Activated T-helper 2 cell treated with anti-CD3 and anti-CD28 coated beads, Interferon-gamma antibody, Interleukin-2, Interleukin-4, amounts not matched to agents 10 μg/mL and 5 μg/mL and 100 μg/mL, durations not matched to agents 14 hours and 24 hours and 36 hours (primary cell): ENCODE measurements around the gene ASXL3. TPM values are rescaled to one million over a fixed set of nuclear protein-coding genes. Genes with fewer than 3 reads are reported as not detected.
A peak's percentile ranks its signal among the peaks of the same experiment; 100 is the strongest.

ENCODE experiments used
- DNase-seq: peaks from one replicate; pipeline ENCODE4 v3.0.0; 2021; ENCODE audit warnings: low spot score
- H3K27ac Mint-ChIP-seq: one replicate; pipeline ENCODE4 v1.8.0; 2021; ENCODE audit warnings: mixed read lengths
- H3K27me3 Mint-ChIP-seq: one replicate; pipeline ENCODE4 v1.8.0; 2021; ENCODE audit warnings: low read depth, mixed read lengths
- H3K36me3 Mint-ChIP-seq: one replicate; pipeline ENCODE4 v1.8.0; 2021; ENCODE audit warnings: low read depth, mixed read lengths
- H3K4me1 Mint-ChIP-seq: one replicate; pipeline ENCODE4 v1.8.0; 2021; ENCODE audit warnings: low read depth, mixed read lengths
- H3K4me3 Mint-ChIP-seq: one replicate; pipeline ENCODE4 v1.8.0; 2021; ENCODE audit warnings: low read depth, mild to moderate bottlenecking, moderate library complexity, mixed read lengths
- H3K9me3 Mint-ChIP-seq: one replicate; pipeline ENCODE4 v1.8.0; 2021; ENCODE audit warnings: mixed read lengths
- intact Hi-C: fragments of 100-400 bp; cut with micrococcal nuclease; formaldehyde crosslinking; loops from one replicate; pipeline ENCODE4 v1.15.1; 2023
- total RNA-seq: library from RNA; stranded (reverse); gene quantifications from 2 replicates; pipeline ENCODE4 v1.2.3, GENCODE V29; 2022

Gene ASXL3
- not detected in 2 replicates for total RNA-seq

DNA sequence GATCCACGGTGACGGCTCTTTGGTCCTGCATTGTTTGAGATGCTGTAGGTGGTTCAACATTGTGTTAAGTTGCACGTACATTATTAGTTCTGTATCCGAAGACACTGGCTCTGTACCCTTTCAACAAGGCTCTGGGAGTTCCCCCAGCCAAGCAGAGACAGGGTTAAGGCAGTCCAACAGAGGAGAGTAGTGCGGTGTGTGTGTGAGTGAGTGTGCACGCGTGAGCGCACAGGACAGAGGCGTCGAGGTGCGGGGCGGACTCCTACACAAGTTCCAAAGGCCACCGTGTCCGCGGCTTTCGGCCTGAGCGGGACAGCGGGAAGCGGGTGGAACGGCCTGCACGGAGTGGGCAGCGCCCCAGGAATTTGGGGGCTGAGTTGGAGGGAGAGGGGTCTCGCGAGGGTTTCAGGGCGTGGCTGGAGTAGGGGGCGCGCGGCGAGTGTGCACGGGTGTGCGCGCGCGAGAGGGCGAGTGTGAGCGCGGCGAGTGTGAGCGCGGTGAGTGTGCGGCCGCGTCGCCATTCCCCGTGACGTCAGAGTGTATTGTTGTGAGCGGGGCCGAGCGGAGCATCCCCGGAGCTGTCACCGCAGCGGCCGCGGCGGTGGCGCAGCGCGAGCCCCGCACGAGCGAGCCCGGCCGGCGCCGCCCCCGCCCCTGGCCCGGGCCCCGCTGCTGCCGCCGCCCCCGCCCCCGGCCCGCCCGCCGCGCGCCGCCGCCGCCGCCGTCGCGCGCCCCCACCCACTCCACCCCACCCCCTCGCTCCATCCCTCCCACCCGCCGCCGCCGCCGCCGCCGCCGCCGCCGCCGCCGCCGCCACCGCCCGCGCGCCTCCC, at the start of gene ASXL3:
Gene ASXL3, plus strand, starts transcription at position 535 of the 833 bp plus-strand sequence. CDS start 413 bp downstream, outside the sequence.
- no peak for DNase-seq
- Mint-ChIP-seq H3K27ac (no peak within 1 kb of the TSS), H3K4me1 (peaks cover 2% of the 10 kb centered on the region), H3K27me3 (peaks cover 14% of the 10 kb centered on the region), H3K9me3 (no peaks in the 10 kb centered on the region), H3K36me3 (no peaks in the 10 kb centered on the region), H3K4me3 (peak within 1 kb of the TSS; percentile 68)
- intact Hi-C loops, result loop anchor here (10.0 kb wide), 1 partner anchor 803 kb away; the partner anchor contains the start of gene KLHL14

GRCh38 chr18:33532978-33533377, 45.0 kb upstream of the ASXL3 start:
- intact Hi-C loops, result no loop called here
- Mint-ChIP-seq H3K9me3 (peaks cover 58% of the 10 kb centered on the region), H3K27ac (no peak overlapping the region), H3K4me3 (no peak overlapping the region), H3K36me3 (no peaks in the 10 kb centered on the region), H3K4me1 (no peaks in the 10 kb centered on the region), H3K27me3 (no peaks in the 10 kb centered on the region)
- no peak for DNase-seq

DNA sequence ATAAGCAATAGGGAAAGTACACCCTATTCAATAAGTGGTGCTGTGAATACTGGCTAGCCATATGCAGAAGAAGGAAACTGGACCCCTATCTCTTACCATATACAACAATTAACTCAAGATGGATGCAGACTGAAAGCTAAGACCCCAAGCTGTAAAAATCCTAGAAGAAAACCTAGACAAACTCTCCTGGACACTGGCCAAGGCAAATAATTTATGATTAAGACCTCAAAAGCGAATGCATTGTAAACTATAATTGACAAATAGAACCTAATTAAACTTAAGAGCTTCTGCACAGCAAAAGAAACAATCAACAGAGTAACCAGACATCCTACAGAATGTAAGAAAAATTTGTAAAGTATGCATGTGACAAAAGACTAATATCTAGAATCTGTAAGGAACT, 41.1 kb upstream of the ASXL3 start:
- no peak for DNase-seq
- intact Hi-C loops, result no loop called here
- no peak overlapping the region for H3K4me3 Mint-ChIP-seq
- H3K4me1 Mint-ChIP-seq, result no peaks in the 10 kb centered on the region
- no peaks in the 10 kb centered on the region for H3K27me3 Mint-ChIP-seq
- no peaks in the 10 kb centered on the region for H3K36me3 Mint-ChIP-seq
- no peak overlapping the region for H3K27ac Mint-ChIP-seq
- H3K9me3 Mint-ChIP-seq, result peaks cover 48% of the 10 kb centered on the region

- H3K4me3 Mint-ChIP-seq, result no peak overlapping the region
- H3K9me3 Mint-ChIP-seq, result peaks cover 33% of the 10 kb centered on the region
- intact Hi-C loops, result no loop called here
- H3K27ac Mint-ChIP-seq, result no peak overlapping the region
- no peaks in the 10 kb centered on the region for H3K27me3 Mint-ChIP-seq
- no peaks in the 10 kb centered on the region for H3K36me3 Mint-ChIP-seq
- DNase-seq, result no peak
- no peaks in the 10 kb centered on the region for H3K4me1 Mint-ChIP-seq
Measured at GRCh38 chr18:33538418-33539042, 39.5 kb upstream of the ASXL3 start.

DNA sequence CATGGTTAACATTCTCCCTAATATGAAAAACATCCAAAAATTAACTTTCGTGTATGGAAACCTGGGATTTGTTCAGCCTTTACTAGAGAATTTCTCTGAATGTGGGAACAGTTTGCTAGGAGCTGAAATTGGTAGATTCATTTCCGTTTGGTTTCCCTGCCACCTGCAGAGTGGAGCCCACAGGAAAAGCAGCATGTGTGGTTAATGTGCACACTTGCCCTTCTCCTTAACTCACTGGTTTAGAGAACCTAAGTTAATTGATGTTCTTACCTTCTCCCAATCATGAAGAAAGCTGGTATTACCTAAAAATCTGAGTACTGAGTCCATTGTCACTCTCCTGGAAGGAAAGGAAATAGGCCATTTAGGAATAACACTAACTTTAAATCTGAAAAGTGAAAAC, 37.6 kb upstream of the ASXL3 start:
- Mint-ChIP-seq H3K9me3 (peaks cover 17% of the 10 kb centered on the region), H3K27me3 (no peaks in the 10 kb centered on the region), H3K4me3 (no peak overlapping the region), H3K4me1 (no peaks in the 10 kb centered on the region), H3K36me3 (no peaks in the 10 kb centered on the region), H3K27ac (no peak overlapping the region)
- intact Hi-C loops, result no loop called here
- no peak for DNase-seq

DNA sequence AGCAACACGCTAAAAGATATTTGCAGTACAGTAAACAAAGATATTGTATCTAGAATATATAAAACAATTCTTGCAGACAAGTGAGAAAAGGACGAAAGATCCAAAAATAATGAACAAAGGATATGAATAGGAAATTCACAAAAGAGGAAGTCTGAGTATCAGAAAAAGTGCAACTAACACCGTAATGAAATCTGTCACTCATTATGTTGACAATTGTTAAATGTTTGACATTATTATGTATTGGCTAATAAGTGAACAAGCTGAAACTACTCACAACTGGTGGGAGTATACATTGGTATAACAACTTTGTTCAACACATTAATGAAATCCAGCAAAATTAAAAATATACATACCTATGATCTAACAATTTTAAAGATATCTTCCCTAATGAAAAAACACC, 36.7 kb upstream of the ASXL3 start:
- Mint-ChIP-seq H3K4me1 (no peaks in the 10 kb centered on the region), H3K9me3 (peaks cover 10% of the 10 kb centered on the region), H3K27me3 (no peaks in the 10 kb centered on the region), H3K4me3 (no peak overlapping the region), H3K36me3 (no peaks in the 10 kb centered on the region), H3K27ac (no peak overlapping the region)
- intact Hi-C loops, result no loop called here
- no peak for DNase-seq

GRCh38 chr18:33556846-33557245, 21.2 kb upstream of the ASXL3 start:
- H3K4me1 Mint-ChIP-seq, result no peaks in the 10 kb centered on the region
- H3K36me3 Mint-ChIP-seq, result no peaks in the 10 kb centered on the region
- no peak for DNase-seq
- H3K4me3 Mint-ChIP-seq, result no peak overlapping the region
- intact Hi-C loops, result no loop called here
- no peaks in the 10 kb centered on the region for H3K27me3 Mint-ChIP-seq
- H3K27ac Mint-ChIP-seq, result no peak overlapping the region
- H3K9me3 Mint-ChIP-seq, result no peaks in the 10 kb centered on the region

DNA sequence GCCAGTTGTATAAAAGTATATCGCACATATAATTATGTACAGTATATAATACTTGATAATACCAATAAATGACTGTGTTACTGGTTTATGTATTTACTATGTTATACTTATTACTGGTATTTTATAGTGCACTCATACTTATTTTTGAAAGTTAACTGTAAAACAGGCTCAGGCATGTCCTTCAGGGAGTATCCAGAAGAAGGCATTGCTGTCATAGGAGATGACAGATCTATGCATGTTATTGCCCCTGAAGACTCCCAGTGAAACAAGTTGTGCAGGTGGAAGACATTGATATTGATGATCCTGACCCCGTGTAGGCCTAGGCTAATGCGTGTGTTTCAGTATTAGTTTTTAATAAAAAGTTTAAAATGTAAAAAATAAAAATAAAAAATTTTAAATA, 20.3 kb upstream of the ASXL3 start:
- Mint-ChIP-seq H3K36me3 (no peaks in the 10 kb centered on the region), H3K27ac (no peak overlapping the region), H3K4me3 (no peak overlapping the region), H3K4me1 (no peaks in the 10 kb centered on the region), H3K9me3 (no peaks in the 10 kb centered on the region), H3K27me3 (no peaks in the 10 kb centered on the region)
- intact Hi-C loops, result no loop called here
- DNase-seq, result no peak

DNA sequence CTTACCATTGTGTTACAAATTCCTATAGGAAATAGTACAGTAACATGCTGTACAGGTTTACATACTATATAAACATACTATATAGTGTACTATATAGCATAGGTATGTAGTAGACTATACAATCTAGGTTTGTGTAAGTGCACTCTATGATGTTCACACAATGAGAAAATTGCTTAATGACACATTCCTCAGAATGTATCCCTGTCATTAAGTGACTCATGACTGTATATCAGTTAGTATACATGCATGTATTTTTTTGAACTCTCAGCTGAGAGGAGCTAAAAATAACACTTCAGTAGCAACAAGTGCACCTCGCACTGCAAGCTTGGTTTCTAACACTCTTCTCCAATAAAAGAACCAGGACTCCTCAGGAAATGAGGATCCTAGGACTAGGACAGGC, 19.5 kb upstream of the ASXL3 start:
- Mint-ChIP-seq H3K36me3 (no peaks in the 10 kb centered on the region), H3K27me3 (no peaks in the 10 kb centered on the region), H3K4me1 (no peaks in the 10 kb centered on the region), H3K27ac (no peak overlapping the region), H3K9me3 (no peaks in the 10 kb centered on the region), H3K4me3 (no peak overlapping the region)
- intact Hi-C loops, result no loop called here
- no peak for DNase-seq

DNA sequence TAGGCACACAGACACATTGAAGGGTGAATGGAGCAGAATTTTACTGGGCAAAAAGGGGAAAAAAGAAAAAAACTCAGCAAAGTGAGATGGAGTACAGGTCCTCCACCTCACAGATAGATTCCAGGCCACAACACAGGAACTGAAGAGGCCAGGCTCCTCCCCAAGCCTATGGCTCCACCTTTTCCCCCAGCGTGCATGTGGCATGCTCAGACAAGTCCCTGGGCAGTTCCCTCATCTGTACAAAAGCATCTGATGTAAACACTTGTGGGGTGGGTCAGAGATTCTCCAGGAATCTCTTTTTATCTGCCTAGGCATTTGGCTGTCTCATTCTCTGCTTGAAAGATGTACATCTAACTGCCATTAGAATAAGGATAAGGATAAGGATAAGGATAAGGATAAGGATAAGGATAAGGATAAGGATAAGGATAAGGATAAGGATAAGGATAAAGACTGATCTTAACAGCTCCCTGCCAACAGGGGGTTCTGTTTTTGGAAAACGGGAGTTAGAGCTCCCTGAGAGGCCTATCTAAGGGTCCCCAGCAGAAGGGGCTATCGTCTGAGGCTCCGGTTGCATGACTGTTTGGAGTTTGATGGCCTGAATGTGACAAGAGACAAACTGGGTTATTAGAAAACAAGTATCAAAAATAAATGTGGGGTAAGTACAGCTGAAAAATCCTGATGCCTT, 17.2 kb upstream of the ASXL3 start:
- DNase-seq, result no peak
- intact Hi-C loops, result no loop called here
- Mint-ChIP-seq H3K9me3 (peaks cover 7% of the 10 kb centered on the region), H3K27ac (no peak overlapping the region), H3K4me3 (no peak overlapping the region), H3K4me1 (no peaks in the 10 kb centered on the region), H3K36me3 (no peaks in the 10 kb centered on the region), H3K27me3 (no peaks in the 10 kb centered on the region)

- Mint-ChIP-seq H3K27me3 (no peaks in the 10 kb centered on the region), H3K9me3 (peaks cover 15% of the 10 kb centered on the region)
Measured at GRCh38 chr18:33562741-33563140, 15.3 kb upstream of the ASXL3 start.

GRCh38 chr18:33567705-33568104, 10.3 kb upstream of the ASXL3 start:
- H3K27me3 Mint-ChIP-seq, result no peaks in the 10 kb centered on the region
- H3K27ac Mint-ChIP-seq, result no peak overlapping the region
- intact Hi-C loops, result no loop called here
- H3K4me1 Mint-ChIP-seq, result no peaks in the 10 kb centered on the region
- no peak for DNase-seq
- H3K9me3 Mint-ChIP-seq, result peaks cover 18% of the 10 kb centered on the region
- no peaks in the 10 kb centered on the region for H3K36me3 Mint-ChIP-seq
- no peak overlapping the region for H3K4me3 Mint-ChIP-seq

More at GRCh38 chr18:33562741-33563140, 15.3 kb upstream of the ASXL3 start:
- H3K27ac Mint-ChIP-seq, result no peak overlapping the region
- intact Hi-C loops, result no loop called here
- DNase-seq, result no peak
- no peaks in the 10 kb centered on the region for H3K36me3 Mint-ChIP-seq
- no peaks in the 10 kb centered on the region for H3K4me1 Mint-ChIP-seq
- H3K4me3 Mint-ChIP-seq, result no peak overlapping the region
